H1 (cell line): ENCODE results near the gene BPIFB4.

Source experiments
- POLR2A ChIP-seq, 2 experiments: IDR thresholded peaks; 1 replicate in 1 of 2; 2 replicates in 1 of 2; pipeline ENCODE4 v1.6.1; 2011; ENCODE audit warnings: low read depth in 2 of 2, low read length in 2 of 2, mild to moderate bottlenecking in 2 of 2; ENCODE audit errors: control extremely low read depth in 1 of 2
- POLR2AphosphoS5 ChIP-seq: IDR thresholded peaks from 2 replicates; pipeline ENCODE4 v1.6.1; 2011; ENCODE audit warnings: low read depth, low read length
- RBBP5 ChIP-seq: IDR thresholded peaks from 2 replicates; pipeline ENCODE4 v1.7.1; 2012; ENCODE audit warnings: low read depth, mild to moderate bottlenecking, inconsistent platforms, low read length, moderate library complexity, borderline replicate concordance
- SIX5 ChIP-seq: IDR thresholded peaks from 2 replicates; pipeline ENCODE4 v1.6.1; 2011; ENCODE audit warnings: mild to moderate bottlenecking, low read depth, low read length
- SP1 ChIP-seq: IDR thresholded peaks from 2 replicates; pipeline ENCODE4 v1.6.1; 2011; ENCODE audit warnings: low read depth, low read length
- TEAD4 ChIP-seq: IDR thresholded peaks from 2 replicates; pipeline ENCODE4 v1.6.1; 2012; ENCODE audit warnings: low read depth, low read length, inconsistent platforms, mixed read lengths
- TF ChIP-seq, protein P1 (sequence below): fragments of 300-600 bp; sonication (generic); IDR thresholded peaks from 2 replicates; pipeline ENCODE4 v1.7.1; 2012; ENCODE audit warnings: low read length, moderate library complexity, mild to moderate bottlenecking, inconsistent platforms; ENCODE audit not compliant: insufficient replicate concordance
- TF ChIP-seq, protein P2 (sequence below), 3 experiments: IDR thresholded peaks; 1 replicate in 2 of 3; 2 replicates in 1 of 3; pipeline versions ENCODE4 v1.5.1 to v1.6.1; 2011; ENCODE audit warnings: low read length in 3 of 3, mild to moderate bottlenecking in 3 of 3, inconsistent platforms in 2 of 3, low read depth in 1 of 3, moderate library complexity in 1 of 3; ENCODE audit not compliant: insufficient read depth in 1 of 3; ENCODE audit errors: control extremely low read depth in 1 of 3

DNA sequence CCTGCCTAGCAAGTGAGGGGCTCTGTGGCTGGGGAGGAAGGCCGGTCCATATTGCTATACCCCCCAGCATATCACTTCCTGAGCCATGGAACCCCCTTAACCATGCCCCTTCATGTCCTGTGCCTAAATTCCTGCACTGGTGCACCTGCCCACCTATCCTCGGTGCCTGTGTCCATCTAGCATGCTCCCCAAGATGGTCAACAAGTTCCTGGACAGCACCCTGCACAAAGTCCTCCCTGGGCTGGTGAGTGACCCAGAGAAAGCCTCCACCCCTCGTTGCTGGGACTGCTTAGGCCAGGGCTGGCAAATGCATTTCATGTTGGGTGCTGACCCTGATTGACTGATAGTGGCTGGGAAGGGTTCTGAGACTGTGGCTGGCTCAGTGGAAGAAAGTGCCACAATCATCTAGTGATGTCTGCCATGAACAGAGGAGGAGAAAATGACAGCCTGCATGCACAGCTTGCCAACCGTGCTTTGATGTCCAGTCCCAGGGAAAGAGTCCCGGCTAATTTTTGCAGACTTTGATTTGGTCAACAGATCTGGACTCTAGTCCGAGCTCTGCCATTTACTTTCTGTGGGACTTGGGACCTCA, 44.4 kb upstream of the BPIFB4 start:
- no peak for TF ChIP-seq POLR2A (IDR thresholded peaks at IDR 0.05; ENCODE audit: control extremely low read depth in 1 of 2, low read depth in 2 of 2, low read length in 2 of 2)
- no peak for TF ChIP-seq SP1
- TF ChIP-seq RBBP5: no peak
- no peak for TF ChIP-seq SIX5
- TF ChIP-seq, protein P1, sequence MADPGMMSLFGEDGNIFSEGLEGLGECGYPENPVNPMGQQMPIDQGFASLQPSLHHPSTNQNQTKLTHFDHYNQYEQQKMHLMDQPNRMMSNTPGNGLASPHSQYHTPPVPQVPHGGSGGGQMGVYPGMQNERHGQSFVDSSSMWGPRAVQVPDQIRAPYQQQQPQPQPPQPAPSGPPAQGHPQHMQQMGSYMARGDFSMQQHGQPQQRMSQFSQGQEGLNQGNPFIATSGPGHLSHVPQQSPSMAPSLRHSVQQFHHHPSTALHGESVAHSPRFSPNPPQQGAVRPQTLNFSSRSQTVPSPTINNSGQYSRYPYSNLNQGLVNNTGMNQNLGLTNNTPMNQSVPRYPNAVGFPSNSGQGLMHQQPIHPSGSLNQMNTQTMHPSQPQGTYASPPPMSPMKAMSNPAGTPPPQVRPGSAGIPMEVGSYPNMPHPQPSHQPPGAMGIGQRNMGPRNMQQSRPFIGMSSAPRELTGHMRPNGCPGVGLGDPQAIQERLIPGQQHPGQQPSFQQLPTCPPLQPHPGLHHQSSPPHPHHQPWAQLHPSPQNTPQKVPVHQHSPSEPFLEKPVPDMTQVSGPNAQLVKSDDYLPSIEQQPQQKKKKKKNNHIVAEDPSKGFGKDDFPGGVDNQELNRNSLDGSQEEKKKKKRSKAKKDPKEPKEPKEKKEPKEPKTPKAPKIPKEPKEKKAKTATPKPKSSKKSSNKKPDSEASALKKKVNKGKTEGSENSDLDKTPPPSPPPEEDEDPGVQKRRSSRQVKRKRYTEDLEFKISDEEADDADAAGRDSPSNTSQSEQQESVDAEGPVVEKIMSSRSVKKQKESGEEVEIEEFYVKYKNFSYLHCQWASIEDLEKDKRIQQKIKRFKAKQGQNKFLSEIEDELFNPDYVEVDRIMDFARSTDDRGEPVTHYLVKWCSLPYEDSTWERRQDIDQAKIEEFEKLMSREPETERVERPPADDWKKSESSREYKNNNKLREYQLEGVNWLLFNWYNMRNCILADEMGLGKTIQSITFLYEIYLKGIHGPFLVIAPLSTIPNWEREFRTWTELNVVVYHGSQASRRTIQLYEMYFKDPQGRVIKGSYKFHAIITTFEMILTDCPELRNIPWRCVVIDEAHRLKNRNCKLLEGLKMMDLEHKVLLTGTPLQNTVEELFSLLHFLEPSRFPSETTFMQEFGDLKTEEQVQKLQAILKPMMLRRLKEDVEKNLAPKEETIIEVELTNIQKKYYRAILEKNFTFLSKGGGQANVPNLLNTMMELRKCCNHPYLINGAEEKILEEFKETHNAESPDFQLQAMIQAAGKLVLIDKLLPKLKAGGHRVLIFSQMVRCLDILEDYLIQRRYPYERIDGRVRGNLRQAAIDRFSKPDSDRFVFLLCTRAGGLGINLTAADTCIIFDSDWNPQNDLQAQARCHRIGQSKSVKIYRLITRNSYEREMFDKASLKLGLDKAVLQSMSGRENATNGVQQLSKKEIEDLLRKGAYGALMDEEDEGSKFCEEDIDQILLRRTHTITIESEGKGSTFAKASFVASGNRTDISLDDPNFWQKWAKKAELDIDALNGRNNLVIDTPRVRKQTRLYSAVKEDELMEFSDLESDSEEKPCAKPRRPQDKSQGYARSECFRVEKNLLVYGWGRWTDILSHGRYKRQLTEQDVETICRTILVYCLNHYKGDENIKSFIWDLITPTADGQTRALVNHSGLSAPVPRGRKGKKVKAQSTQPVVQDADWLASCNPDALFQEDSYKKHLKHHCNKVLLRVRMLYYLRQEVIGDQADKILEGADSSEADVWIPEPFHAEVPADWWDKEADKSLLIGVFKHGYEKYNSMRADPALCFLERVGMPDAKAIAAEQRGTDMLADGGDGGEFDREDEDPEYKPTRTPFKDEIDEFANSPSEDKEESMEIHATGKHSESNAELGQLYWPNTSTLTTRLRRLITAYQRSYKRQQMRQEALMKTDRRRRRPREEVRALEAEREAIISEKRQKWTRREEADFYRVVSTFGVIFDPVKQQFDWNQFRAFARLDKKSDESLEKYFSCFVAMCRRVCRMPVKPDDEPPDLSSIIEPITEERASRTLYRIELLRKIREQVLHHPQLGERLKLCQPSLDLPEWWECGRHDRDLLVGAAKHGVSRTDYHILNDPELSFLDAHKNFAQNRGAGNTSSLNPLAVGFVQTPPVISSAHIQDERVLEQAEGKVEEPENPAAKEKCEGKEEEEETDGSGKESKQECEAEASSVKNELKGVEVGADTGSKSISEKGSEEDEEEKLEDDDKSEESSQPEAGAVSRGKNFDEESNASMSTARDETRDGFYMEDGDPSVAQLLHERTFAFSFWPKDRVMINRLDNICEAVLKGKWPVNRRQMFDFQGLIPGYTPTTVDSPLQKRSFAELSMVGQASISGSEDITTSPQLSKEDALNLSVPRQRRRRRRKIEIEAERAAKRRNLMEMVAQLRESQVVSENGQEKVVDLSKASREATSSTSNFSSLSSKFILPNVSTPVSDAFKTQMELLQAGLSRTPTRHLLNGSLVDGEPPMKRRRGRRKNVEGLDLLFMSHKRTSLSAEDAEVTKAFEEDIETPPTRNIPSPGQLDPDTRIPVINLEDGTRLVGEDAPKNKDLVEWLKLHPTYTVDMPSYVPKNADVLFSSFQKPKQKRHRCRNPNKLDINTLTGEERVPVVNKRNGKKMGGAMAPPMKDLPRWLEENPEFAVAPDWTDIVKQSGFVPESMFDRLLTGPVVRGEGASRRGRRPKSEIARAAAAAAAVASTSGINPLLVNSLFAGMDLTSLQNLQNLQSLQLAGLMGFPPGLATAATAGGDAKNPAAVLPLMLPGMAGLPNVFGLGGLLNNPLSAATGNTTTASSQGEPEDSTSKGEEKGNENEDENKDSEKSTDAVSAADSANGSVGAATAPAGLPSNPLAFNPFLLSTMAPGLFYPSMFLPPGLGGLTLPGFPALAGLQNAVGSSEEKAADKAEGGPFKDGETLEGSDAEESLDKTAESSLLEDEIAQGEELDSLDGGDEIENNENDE: no peak
- TF ChIP-seq POLR2AphosphoS5: no peak
- TF ChIP-seq, protein P2, sequence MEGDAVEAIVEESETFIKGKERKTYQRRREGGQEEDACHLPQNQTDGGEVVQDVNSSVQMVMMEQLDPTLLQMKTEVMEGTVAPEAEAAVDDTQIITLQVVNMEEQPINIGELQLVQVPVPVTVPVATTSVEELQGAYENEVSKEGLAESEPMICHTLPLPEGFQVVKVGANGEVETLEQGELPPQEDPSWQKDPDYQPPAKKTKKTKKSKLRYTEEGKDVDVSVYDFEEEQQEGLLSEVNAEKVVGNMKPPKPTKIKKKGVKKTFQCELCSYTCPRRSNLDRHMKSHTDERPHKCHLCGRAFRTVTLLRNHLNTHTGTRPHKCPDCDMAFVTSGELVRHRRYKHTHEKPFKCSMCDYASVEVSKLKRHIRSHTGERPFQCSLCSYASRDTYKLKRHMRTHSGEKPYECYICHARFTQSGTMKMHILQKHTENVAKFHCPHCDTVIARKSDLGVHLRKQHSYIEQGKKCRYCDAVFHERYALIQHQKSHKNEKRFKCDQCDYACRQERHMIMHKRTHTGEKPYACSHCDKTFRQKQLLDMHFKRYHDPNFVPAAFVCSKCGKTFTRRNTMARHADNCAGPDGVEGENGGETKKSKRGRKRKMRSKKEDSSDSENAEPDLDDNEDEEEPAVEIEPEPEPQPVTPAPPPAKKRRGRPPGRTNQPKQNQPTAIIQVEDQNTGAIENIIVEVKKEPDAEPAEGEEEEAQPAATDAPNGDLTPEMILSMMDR (IDR thresholded peaks at IDR 0.05; ENCODE audit: control extremely low read depth in 1 of 3, insufficient read depth in 1 of 3, low read depth in 1 of 3, low read length in 3 of 3): no peak
- no peak for TF ChIP-seq TEAD4
